ENCODE measurements around the gene CES3.
A peak's percentile ranks its signal among the peaks of the same experiment; 100 is the strongest.

Gene CES3, protein sequence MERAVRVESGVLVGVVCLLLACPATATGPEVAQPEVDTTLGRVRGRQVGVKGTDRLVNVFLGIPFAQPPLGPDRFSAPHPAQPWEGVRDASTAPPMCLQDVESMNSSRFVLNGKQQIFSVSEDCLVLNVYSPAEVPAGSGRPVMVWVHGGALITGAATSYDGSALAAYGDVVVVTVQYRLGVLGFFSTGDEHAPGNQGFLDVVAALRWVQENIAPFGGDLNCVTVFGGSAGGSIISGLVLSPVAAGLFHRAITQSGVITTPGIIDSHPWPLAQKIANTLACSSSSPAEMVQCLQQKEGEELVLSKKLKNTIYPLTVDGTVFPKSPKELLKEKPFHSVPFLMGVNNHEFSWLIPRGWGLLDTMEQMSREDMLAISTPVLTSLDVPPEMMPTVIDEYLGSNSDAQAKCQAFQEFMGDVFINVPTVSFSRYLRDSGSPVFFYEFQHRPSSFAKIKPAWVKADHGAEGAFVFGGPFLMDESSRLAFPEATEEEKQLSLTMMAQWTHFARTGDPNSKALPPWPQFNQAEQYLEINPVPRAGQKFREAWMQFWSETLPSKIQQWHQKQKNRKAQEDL

DNA sequence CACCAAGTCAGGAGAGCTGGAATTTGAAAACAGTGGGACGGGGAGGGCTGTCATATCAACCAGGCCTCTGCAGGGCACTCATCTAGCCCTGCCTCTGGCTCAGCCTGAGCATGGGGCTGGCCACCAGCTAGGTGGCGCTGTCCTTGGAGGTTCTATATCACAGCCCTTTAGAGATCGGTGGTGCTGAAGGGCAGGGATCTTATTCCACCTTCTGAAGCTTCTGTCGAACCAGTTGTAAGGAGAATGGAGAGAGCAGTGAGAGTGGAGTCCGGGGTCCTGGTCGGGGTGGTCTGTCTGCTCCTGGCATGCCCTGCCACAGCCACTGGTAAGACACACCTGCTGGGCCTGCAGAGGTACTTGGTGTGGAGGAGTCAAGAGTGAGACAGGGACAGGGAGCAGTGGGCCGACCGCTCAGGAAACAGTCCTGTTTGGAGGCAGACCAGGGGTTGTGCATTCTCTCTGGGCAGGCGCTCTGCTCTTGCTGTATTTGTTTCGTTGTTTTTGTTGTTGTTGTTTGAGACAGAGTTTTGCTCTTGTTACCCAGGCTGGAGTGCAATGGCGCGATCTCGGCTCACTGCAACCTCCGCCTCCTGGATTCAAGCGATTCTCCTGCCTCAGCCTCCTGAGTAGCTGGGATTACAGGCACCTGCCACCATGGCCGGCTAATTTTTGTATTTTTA, at the start of gene CES3:
Gene CES3 (plus strand): TSS at position 202 of the 680 bp plus-strand sequence. CDS start 42 bp downstream, at position 244.
- DNase-seq (ENCODE audit: low read depth): peak; percentile 38

DNA sequence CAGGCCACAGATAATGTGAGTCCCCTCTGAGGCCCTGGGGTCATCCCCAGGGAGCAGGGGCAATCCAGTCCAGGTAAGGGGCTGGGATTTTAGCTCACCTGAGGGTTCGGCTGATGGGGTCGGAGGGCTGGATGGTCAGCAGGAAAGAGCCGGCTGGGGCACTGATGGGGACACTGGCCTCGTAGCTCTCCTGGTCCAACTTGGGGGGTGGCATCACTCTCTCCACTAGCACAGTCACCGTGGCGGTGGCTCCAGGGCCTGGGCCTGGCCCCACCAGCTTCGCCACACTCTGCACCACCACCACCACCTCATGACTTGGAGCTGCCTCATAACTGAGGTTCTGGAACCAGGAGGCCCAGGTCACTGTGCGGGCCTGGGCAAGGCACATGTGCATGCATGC, 49.3 kb upstream of the CES3 start:
- no peak for DNase-seq (ENCODE audit: low read depth)

DNA sequence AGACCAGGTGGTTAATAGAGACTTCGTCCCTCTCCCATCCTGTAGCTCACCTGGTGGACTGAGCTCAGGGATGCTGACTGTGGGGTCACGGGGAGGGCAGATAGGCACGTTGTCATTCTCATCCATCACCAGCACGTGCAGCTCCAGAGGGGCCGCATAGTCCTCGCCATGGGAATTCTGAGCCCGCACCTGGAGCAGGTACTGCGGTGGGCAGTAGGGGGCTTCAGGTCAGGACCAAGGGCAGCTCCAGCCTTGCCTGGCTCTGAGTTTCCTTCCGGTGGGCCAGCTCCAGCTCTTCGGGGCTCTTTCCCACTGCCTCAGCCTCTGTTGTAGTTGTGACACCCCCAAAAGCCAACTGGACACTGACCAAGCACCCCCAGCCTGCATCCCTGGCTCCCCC, 48.0 kb upstream of the CES3 start:
- DNase-seq (ENCODE audit: low read depth): no peak

DNA sequence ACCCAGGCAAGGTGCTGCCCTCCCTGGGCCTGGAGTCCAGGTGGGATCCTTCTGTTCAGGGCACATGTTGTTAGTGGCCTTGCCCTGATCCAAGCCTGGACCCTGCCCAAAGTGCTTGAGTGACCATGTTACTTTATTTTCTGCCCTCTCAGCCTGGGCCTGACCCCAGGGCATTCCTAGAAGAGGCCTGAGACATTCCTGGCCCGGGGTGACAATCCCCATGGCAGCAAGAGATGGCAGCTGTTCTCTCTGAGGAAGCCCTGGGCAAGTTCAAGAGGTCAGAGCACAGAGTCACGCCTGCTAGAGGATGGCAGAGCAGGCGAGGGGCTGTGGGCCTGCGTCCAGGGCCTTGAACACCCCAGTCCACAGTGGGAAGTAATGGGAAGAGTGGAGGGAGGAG, 47.4 kb upstream of the CES3 start:
- DNase-seq (ENCODE audit: low read depth): no peak

DNA sequence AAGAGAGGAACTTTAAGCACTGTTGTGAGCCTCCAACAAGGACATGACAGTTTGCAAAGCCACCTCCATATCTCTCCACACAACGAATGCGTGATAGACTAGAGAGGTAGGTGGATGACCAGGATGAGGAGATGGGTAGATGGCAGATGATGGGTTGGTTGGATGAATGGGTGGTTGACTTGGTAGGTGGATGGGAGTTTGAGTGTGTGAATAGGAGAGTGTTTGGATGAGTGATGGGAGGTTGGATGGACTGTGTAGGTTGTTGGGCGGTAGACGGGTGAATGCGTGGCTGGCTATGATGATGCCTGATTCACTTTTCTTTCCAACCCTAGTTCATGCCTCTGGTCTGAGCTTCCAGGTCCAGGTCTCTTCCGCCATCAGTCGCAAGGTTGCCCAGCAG, 46.5 kb upstream of the CES3 start:
- DNase-seq (ENCODE audit: low read depth): no peak

DNA sequence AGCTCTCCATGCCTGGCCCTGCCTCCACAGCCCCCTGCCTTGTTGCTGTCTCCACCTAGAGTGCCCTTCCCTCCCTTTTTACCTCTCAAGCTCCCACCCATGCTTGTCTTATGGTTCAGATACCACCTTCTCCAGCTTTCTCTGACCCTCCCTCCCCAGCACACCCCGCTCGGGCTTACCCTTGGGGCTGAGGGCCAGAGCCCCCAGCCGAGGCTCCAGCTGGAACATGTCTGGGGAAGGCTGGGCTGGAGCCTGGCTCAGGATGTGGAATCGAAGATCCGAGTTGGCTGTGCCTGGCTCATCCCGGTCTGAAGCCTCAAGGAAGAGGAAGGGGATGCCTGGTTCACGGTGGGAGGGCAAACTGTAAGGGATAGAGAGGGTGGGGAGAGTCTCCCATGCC, 46.0 kb upstream of the CES3 start:
- DNase-seq (ENCODE audit: low read depth): no peak

DNA sequence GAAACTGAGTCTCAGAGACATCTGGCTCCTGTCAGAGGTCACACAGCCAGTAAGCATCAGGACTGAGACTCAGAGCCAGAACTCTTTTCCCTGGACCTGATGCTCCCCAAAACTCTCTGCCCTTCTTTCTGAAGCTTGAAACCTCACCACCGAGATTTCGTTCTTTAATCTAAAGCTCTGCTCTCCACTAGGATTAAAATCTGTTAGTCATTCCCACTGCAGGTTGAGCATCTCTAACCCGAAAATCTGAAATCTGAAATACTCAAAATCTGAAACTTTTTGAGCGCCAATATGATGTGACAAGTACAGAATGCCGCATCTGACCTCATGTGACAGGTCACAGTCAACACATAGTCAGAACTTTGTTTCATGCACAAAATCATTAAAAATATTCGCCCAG, 44.5 kb upstream of the CES3 start:
- no peak for DNase-seq (ENCODE audit: low read depth)

DNA sequence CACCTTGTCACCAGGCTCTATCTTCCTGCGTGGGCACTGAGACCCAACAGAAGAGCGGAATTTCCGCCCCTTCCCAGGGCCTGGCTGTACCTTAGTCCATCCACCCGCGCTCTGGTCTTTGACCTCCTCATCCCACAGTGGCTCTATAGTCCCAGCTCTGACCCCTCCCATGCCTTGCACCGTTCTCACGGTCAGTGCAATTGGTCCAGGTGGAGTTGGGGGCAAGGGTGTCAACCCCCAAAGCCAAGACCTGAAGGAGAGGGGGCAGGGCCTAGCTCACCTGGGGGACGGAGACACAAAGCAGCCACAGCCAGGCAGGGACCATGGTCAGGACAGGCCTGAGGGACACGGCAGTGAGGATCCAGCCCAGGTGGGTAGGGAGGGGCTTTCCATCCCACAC, 43.3 kb upstream of the CES3 start:
- no peak for DNase-seq (ENCODE audit: low read depth)

DNA sequence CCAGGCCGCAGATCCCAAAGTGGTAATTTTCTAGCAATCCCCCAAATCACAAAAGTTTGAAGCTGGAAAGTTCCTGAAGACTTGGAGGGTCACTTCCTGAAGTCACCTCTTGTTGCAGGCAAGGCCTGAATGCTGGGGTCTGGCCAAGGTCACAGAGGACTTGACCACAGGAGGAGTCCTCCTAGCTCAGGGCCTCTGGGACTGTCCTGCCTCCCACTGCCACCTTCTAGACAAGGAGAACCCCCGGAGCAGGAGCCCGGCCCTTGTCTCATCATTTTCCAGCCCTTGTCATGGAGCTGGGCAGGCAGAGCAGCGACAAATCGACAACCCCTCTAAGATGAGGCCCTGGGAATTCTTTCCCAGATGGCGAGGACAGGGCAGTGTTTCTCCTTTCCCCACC, 42.7 kb upstream of the CES3 start:
- no peak for DNase-seq (ENCODE audit: low read depth)

DNA sequence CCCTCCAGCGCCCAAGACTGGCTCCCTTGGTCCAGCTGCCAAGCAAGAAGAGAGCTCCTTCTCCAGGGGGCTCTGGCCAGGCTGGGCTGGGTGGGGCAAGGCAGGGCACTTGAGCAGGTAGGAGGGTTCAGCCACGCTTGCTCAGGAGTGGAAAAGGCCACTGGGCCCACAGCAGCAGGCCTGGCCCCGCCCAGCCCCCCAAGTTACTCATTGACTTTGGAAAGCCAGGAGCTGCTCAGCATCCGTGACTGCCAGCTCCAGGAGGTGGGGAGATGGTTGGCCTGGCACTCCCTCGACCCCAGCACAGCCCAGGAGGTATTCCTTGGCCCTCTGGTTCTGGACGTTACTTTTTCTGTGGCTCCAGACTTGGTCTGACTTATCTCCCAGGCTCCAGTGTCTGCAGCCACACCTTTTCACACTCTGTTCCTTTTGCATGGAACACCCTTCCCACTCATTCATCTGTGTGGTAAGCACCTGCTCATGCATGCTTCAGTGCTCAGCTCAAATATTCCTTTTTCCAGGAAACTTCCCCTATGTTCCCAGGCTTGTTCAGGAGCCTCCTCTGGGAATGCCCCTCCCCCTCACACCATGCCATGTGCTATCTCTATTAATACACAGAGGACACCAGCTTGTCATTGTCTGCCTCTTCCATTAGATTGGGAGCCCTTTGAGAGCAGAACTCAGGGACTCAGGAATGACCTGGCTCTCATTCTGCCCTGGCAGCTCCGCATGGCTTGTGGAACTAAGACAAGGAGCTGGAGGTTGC, 42.1 kb upstream of the CES3 start, which contains the start of gene CDH16:
Gene CDH16 (minus strand): TSS at position 83 of the 766 bp plus-strand sequence. CDS start 820 bp downstream, outside the sequence.
- no peak for DNase-seq (ENCODE audit: low read depth)

DNA sequence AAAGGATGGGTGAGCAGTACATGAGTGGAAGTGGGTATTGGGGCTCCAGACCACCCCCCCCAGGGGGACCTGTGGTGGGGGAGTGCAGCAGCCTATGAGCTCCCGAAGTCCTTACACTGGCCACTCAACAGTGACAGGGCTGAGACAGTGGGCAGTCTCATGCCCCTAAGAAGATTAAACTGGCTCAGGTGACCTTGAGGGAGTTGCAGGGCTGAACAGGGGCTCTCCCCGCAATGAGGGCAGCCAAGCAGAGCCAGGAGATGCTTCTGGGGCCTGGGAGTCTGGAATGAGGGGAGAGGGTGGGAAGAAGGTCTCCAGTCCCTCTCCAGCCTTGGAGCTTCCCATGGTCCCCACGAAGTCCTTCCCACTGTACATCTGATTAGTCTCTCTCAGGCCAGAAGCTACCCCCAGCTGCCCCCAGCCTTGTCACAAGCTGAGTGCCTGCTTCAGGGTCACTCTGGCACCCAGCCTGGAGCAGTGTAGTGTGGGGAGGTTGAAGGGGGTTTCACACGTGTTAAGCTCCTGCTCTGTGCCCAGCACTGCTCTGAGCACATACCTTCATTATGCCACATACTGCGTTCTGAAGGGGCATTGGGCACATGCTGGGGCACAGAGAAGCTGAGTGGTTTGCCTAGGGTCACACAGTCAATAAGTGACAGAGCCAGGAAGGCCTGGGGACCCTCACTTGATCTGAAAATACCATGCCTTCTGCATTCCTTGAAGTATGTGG, 41.3 kb upstream of the CES3 start:
- no peak for DNase-seq (ENCODE audit: low read depth)

DNA sequence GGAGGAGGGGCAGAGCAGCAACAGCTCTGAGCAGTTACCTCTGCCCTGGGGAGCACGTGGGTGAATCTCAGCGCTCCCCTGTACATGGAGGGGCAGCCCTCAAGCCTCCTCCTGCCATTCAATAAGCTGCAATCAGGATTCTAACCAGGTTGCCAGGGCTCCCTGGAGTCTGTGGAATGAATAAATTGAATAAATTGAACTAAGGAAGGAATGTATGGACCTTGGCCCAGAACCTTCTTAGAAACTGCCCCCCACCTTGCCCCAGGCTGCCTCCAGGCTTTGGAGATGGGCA, 40.8 kb upstream of the CES3 start:
- DNase-seq (ENCODE audit: low read depth): no peak

DNA sequence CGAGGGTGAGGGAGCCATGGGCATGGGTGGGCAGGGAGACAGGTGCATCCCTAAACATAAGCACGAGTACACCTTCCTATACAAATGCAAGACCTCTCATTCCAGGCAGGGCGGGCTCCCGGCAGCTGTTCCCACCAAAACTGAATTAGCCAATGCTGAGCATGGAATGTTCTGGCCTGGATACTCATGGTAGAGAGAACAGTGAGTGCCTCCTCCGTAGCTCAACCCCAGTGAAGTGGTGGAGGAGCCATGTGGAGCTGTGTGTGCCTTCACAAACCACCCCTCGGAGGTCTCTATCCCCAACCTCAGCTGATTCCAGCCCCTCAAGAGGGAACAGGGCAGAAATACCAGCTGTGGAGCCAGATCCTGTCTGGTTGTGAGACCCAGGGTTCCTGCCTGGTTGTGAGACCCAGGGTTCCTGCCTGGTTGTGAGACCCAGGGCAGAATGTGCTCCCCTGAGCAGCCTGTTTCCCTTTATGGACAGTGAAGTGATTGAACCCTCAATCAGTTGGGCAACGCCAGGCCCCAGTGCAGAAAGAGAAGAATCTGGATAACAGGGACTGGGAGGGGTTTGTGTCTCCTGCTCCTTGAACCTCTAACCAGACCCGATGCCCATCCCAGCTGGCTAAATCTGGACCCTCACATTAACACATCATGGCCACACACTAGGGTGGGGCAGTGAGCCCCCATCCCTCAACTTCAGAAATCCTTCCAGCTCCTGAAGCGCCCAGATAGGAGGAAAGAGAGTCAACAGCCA, 40.0 kb upstream of the CES3 start:
- no peak for DNase-seq (ENCODE audit: low read depth)

DNA sequence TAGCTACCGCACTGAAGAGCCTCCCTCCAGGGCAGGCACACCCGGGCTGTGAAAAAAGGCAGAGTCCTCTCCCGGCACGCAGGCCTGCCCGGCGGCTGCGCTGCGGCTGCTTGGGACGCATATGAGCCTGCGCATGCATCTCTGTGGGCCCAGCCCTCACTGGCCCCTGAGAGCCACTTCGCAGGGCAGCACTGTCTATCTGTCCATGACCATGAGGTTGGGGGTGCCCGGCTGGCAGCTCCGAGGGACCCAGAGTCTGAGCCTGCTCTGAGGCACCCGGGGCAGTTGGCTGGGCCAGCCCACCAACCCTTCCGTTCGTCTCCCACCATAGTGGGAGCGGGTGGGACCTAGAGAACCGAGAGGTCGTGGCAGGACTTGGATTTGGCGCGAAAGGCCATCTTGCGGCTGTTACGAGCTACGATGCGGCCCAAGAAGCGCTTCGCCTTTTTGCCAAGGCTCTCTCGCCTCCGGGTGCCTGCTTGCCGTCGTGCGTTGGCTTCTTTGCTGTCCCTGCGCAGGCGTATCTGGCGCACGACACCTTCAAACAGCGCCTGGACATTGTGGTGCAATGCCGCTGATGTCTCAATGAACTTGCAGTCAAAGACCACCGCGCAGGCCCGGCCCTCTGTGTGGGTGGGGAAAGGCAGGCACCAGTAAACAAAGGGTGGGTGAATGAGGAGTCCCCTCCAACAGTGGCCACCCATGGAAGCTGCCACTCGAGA, 39.2 kb upstream of the CES3 start:
- no peak for DNase-seq (ENCODE audit: low read depth)

DNA sequence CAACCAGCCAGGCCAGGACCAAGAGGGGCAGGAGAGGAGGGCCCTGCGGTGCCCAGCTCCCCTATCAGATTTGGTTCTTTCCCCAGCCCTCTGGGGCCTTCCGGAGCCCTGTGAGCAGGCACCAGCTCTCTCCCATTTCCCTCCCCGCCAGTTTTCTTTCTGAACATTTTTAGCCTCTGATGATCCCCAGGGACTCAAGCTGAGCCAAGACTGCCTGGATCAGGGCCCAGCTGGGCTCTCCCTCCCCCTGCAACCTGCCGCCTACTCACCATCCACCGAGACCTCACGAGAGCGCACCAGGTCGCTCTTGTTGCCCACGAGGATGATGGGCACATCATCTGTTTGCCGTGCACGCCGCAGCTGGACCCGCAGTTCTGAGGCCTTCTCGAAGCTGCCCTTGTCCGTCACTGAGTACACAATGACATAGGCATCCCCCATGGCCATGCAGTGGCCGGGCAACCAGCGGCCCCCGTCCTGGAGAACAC, 37.8 kb upstream of the CES3 start:
- DNase-seq (ENCODE audit: low read depth): no peak

DNA sequence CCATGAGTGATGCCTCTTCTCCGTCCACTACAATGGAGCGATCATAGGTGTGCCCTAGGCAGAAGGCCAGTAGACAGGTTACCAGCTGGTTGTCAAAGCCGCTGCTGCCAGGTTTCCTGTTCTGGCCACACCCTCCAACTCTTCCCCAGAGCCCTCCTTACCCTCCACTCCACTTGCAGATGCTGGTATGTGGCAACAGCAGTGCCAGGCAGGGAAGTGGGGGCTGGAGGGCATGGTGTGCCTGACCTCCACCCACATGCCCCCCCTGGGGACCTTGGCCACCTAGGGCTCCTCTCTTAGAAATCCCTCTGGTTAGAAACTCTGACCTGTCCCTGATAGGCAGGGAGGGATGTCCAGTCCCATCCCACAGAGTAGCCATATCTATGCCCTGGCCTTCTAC, 37.2 kb upstream of the CES3 start:
- DNase-seq (ENCODE audit: low read depth): no peak

DNA sequence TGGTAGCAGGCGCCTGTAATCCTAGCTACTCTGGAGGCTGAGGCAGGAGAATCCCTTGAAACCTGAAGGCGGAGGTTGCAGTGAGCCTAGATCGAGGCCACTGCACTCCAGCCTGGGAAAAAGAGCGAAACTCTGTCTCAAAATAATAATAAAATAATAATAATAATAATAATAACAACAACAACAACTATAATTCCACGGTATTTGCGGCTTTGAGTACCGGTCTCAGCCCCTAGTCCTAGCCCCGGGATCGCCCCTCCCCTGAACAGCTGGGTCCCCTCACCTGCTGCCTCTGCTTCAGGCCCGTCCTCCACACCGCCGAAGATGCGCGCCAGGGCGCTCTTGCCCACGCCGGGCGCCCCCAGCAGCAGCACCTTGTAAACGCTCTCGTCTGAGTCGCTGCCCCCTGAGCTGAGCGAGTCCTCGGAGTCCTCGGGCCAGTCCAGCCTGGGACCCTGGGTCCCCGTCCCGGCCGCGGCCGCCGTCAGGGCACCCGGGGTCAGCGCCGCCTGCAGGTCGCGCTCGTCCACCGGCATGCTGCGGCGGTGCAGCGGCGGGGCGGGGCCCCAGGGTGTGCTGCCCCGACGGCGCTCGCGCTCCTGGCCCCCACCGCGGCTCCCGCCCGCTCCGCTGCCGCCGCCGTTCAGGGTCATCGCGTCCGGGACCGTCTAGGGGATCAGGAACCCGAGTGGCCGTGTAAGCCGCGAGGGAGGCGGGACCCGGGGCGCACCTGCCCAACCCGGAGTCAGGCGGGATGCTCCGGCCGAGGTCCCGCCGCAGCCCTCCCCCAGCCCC, 36.3 kb upstream of the CES3 start:
- DNase-seq (ENCODE audit: low read depth): no peak

DNA sequence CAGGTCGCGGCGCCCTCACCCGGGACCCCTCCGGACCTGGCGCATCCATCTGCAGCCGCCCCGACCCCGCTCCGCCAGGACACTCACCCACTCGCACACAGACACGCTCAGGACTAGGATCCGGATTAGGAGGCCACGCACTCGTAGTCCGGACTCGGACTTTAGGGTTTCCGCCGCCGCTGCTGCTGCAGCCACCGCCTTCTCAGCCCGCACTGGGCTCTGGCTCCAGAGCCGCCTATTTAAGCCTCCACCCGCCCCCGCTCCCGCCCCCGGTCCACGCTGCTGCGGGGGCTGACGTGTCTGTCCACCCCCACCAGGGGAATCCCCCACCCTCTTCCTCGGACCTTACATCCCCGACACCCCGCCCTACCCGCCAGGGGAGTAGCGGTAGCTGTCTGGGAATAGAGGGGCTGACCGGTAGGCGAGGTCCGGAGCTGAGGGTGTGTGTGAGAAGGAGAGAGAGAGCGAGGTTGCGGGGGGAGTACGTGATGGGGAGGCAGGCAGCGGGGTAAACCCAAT, 35.7 kb upstream of the CES3 start, which contains the start of gene RRAD:
Gene RRAD (minus strand): TSS at position 214 of the 519 bp plus-strand sequence. CDS start 356 bp downstream, outside the sequence.
- no peak for DNase-seq (ENCODE audit: low read depth)

Measured in activated T-cell treated with anti-CD3 and anti-CD28 coated beads for 1 hour (primary cell).